Measurements from ENCODE around the gene TMUB1. TPM values are rescaled to one million over a fixed set of nuclear protein-coding genes. Genes with fewer than 3 reads are reported as not detected.

TMUB1 gene
- total and polyA plus RNA-seq, 5 experiments from 2014 or later, result 41.8 to 70.6 (median 45.6) TPM

DNA sequence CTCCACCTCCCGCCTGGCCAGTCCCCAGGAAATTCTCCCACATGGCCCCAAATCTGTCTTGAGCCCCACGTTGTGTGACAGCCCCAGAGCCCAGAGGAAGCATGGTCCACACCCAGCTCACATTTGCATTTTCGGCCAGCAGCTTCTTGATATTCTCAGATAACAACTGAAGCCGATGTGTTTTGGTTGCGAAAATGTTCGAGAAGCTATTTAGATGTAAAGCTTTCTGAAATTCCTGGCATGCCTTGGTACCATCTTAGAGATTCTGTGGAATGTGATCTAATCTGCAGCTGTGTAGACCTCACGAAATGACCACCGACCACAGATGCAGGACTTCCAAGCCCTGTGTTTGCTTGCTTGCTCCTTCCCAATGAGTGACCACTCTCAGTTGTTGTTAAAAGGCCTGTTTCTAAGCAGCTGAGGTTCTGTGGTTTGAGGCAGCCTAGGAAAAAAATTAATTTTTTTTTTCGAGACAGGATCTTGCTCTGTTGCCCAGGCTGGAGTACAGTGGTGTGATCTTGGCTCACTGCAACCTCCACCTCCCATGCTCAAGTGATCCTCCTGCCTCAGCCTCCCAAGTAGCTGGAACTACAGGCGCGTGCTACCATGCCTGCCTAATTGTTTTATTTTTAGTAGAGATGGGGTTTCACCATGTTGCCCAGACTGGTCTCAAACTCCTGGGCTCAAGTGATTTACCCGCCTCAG lies 15.1 kb downstream of the TMUB1 start:
- no peaks in the 10 kb centered on the region for H3K9me3 Mint-ChIP-seq
- H3K36me3 Mint-ChIP-seq, result peaks cover 0 to 59% (median 9%) of the 10 kb centered on the region in 3 donors
- POLR2A ChIA-PET, result interaction anchor here (1.4 kb wide), 1 partner anchor 21 kb away, joined by 3 read pairs; no protein-coding TSS in a partner anchor
- H3K27ac Mint-ChIP-seq, result no peak overlapping the region
- ATAC-seq (no peak), DNase-seq (no peak)
- no peaks in the 10 kb centered on the region for H3K27me3 Mint-ChIP-seq
- H3K4me3 Mint-ChIP-seq, result no peak overlapping the region
- H3K4me1 Mint-ChIP-seq, result peaks cover 0 to 2% (median 0%) of the 10 kb centered on the region in 4 donors

DNA sequence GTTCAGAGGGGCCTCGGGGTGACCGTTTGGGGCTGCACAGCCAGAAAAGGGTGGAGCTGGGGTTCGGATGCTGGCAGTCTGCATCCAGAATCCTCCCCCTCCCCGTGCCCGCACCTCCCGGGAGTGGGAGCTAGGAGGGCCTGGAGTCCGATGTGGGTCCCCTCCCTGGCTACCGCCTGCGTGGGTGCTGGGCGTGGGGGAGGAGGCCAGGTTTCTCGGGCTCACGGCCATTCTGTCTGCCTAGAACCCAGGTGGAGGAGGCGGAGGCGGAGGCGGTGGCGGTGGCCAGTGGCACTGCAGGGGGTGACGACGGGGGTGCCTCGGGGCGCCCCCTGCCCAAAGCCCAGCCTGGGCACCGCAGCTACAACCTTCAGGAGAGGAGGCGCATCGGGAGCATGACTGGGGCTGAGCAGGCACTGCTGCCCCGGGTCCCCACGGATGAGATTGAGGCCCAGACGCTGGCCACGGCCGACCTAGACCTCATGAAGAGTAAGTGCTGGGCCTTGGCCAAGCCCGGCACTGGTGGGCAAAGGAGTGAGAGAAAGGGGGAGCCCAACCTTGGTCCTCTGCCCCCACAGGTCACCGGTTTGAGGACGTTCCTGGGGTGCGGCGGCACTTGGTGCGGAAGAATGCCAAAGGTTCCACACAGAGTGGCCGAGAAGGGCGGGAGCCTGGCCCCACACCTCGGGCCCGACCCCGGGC lies 16.9 kb downstream of the TMUB1 start:
- POLR2A ChIA-PET, result interaction anchor here (1.0 to 1.4 kb wide), 2 partner anchors 20 to 39 kb away, joined by 3 read pairs; no protein-coding TSS in a partner anchor
- H3K27ac Mint-ChIP-seq, result no peak overlapping the region

DNA sequence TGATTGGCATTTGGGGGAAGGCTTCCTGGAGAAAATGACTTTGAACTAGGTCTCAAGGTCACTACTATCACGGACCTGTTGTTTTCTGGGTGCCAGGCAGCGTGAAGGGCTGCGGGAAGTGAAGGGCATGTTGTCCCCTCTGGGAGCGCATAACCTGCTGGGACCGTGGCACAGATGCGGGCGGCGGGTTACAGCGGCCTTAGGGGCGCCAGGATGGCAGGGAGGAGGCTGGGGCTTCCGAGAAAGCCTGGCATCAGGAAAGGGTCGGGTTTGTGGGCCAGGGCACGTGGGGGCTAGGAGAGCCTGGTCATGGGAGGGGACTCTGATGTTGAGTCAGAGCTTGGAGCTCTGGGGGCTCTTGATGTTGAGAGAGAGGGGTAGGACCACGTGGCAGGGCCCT lies 17.8 kb downstream of the TMUB1 start:
- no peak overlapping the region for H3K4me3 Mint-ChIP-seq
- ATAC-seq (no peak), DNase-seq (no peak)
- peaks cover 0 to 43% (median 6%) of the 10 kb centered on the region in 3 donors for H3K36me3 Mint-ChIP-seq
- POLR2A ChIA-PET, result interaction anchor here (1.0 kb wide), 1 partner anchor 40 kb away, joined by 3 read pairs; no protein-coding TSS in a partner anchor
- peak overlapping the region in 1 of 10 donors; percentile 46 for H3K27ac Mint-ChIP-seq
- no peaks in the 10 kb centered on the region for H3K27me3 Mint-ChIP-seq
- H3K4me1 Mint-ChIP-seq, result peaks cover 7 to 17% (median 12%) of the 10 kb centered on the region in 4 donors
- no peaks in the 10 kb centered on the region for H3K9me3 Mint-ChIP-seq

More for the DNA sequence above, 16.9 kb downstream of the TMUB1 start:
- Mint-ChIP-seq H3K27me3 (no peaks in the 10 kb centered on the region), H3K36me3 (peaks cover 0 to 46% (median 6%) of the 10 kb centered on the region in 3 donors), H3K4me1 (peaks cover 3 to 8% (median 5%) of the 10 kb centered on the region in 4 donors), H3K9me3 (no peaks in the 10 kb centered on the region), H3K4me3 (no peak overlapping the region)
- no peak for ATAC-seq
- DNase-seq, result no peak

- Mint-ChIP-seq H3K27me3 (no peaks in the 10 kb centered on the region), H3K4me1 (peaks cover 7 to 21% (median 17%) of the 10 kb centered on the region in 4 donors), H3K27ac (no peak overlapping the region), H3K36me3 (peaks cover 0 to 41% (median 6%) of the 10 kb centered on the region in 3 donors), H3K9me3 (no peaks in the 10 kb centered on the region), H3K4me3 (no peak overlapping the region)
- ATAC-seq (no peak), DNase-seq (no peak)
- POLR2A ChIA-PET, result no interaction called here
Observed at GRCh38 chr7:151064993-151065392, 18.3 kb downstream of the TMUB1 start.

DNA sequence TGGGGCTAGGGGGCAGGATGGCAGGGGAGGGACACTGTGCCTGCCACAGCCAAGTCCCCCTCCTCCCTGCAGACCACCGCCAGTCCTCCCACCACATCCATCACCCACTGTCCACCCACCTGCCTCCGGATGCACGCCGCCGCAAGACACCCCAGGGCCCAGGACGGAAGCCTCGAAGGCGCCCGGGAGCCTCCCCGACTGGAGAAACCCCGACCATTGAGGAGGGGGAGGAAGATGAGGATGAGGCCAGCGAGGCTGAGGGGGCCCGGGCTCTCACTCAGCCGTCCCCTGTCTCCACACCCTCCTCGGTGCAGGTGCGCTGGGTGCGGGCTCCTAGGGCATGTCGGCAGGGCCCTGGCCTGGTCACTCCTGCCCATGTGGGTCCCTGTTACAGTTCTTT lies 18.8 kb downstream of the TMUB1 start:
- DNase-seq (no peak), ATAC-seq (no peak)
- Mint-ChIP-seq H3K4me3 (no peak overlapping the region), H3K27ac (no peak overlapping the region), H3K36me3 (peaks cover 0 to 38% (median 4%) of the 10 kb centered on the region in 3 donors), H3K27me3 (no peaks in the 10 kb centered on the region), H3K9me3 (no peaks in the 10 kb centered on the region), H3K4me1 (peaks cover 7 to 22% (median 19%) of the 10 kb centered on the region in 4 donors)
- POLR2A ChIA-PET, result no interaction called here

DNA sequence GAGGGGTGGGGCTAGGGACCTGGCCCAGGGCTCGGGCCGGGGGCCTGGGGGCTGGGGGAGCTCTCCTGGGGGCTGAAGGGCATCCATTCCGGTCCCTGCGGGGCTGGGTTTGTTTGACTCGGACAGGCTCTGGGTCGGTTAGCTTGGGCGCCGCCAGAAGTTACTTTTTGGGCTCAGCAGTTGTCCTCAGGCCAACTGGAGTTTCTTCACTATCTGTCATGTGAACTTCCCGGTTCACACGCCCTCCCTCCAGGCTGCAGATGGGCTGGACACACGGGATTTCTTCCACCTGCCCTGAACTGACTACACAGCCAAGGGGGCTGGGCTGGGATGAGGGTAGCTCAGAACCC lies 20.1 kb downstream of the TMUB1 start:
- no peak for ATAC-seq
- no peak for DNase-seq
- no peak overlapping the region for H3K27ac Mint-ChIP-seq
- POLR2A ChIA-PET, result interaction anchor here (1.0 to 1.4 kb wide), 2 partner anchors 11 to 13 kb away, joined by 4 to 8 read pairs; no protein-coding TSS in a partner anchor
- H3K36me3 Mint-ChIP-seq, result peaks cover 0 to 28% (median 0%) of the 10 kb centered on the region in 3 donors
- no peak overlapping the region for H3K4me3 Mint-ChIP-seq
- no peaks in the 10 kb centered on the region for H3K27me3 Mint-ChIP-seq
- no peaks in the 10 kb centered on the region for H3K9me3 Mint-ChIP-seq
- H3K4me1 Mint-ChIP-seq, result peaks cover 11 to 31% (median 28%) of the 10 kb centered on the region in 4 donors

- Mint-ChIP-seq H3K36me3 (peaks cover 0 to 22% (median 0%) of the 10 kb centered on the region in 3 donors), H3K27me3 (no peaks in the 10 kb centered on the region), H3K9me3 (no peaks in the 10 kb centered on the region), H3K4me1 (peaks cover 11 to 36% (median 30%) of the 10 kb centered on the region in 4 donors), H3K4me3 (no peak overlapping the region), H3K27ac (no peak overlapping the region)
- DNase-seq, result no peak
- POLR2A ChIA-PET, result interaction anchor here (1.0 to 1.4 kb wide), 4 partner anchors 12 to 45 kb away, joined by 3 to 8 read pairs (median 4); partner anchors contain the start of gene ABCB8
- ATAC-seq, result no peak
Observed at GRCh38 chr7:151062399-151063211, 20.7 kb downstream of the TMUB1 start.

DNA sequence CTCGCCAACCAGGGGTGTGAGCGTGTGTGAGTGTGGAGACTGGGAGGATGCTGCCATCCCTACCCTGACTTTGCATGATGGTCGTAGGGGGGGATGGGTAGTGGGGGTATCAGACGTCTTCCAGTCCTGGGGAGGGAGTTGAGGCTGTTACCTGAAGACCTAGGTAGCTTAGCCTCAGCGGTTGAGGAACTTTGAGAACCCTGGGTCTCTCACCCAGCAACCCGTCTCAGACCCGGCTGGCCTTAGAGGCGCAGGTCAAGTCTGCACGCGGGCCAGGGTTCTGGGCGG lies 21.2 kb downstream of the TMUB1 start:
- no peak for ATAC-seq
- H3K9me3 Mint-ChIP-seq, result no peaks in the 10 kb centered on the region
- peak overlapping the region in 3 of 10 donors; percentile 4 to 82 (median 31) for H3K4me3 Mint-ChIP-seq
- H3K4me1 Mint-ChIP-seq, result peaks cover 16 to 41% (median 36%) of the 10 kb centered on the region in 4 donors
- DNase-seq, result no peak
- POLR2A ChIA-PET, result interaction anchor here (1.1 to 1.4 kb wide), 3 partner anchors 12 to 45 kb away, joined by 3 to 4 read pairs (median 4); partner anchors contain the start of gene ABCB8
- H3K36me3 Mint-ChIP-seq, result peaks cover 0 to 17% (median 0%) of the 10 kb centered on the region in 3 donors
- no peaks in the 10 kb centered on the region for H3K27me3 Mint-ChIP-seq
- peak overlapping the region in 2 of 10 donors; percentile 54 to 83 for H3K27ac Mint-ChIP-seq

GRCh38 chr7:151061213-151062110 lies 21.8 kb downstream of the TMUB1 start:
- peak overlapping the region in 7 of 10 donors; percentile 3 to 85 (median 63) for H3K27ac Mint-ChIP-seq
- POLR2A ChIA-PET, result interaction anchor here (1.1 to 5.2 kb wide), 5 partner anchors 13 to 44 kb away, joined by 3 to 42 read pairs (median 4); partner anchors contain the start of genes ABCB8 and FASTK
- peak overlapping the region in 9 of 10 donors; percentile 44 to 94 (median 75) for H3K4me3 Mint-ChIP-seq
- H3K9me3 Mint-ChIP-seq, result no peaks in the 10 kb centered on the region
- peaks cover 0 to 14% (median 0%) of the 10 kb centered on the region in 3 donors for H3K36me3 Mint-ChIP-seq
- no peak for DNase-seq
- H3K4me1 Mint-ChIP-seq, result peaks cover 17 to 47% (median 39%) of the 10 kb centered on the region in 4 donors
- no peak for ATAC-seq
- H3K27me3 Mint-ChIP-seq, result no peaks in the 10 kb centered on the region

DNA sequence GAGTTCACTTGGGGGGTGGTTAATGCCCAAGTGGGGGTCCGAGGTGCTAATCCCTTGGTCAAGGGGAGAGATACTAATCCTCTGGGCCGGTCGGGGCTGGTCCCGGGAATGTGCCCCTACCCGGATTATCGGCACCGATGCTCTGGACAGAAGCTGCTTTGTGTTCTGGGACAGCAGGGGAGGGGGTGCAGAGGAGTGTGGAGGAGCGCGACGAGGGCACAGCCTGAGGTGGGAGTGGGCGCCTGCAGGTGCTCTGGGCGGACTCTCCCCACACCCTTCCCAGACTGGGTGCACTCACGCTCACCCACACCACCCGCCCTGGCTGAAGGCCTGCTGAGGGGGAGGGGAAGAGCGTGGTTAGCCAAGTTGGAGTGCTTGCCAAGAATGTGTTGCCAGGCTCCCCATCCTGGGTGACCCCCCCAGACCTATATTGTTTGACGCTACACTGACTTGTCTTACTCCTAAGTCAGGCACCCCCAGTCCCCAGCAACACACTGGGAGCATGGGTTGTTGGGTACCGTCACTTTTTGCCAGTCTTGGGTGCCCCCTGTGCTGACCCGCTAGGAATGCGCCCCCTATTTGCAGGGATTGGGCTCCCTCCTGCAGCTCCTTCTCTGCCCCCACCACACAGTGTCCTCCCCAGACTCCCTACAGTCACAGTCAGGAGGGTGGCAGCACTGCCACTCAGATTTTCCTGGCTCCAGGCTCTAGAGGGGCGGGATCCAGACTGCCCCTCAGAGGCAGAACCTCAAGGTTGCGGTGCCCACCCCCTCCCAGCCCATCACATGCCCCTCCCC lies 22.7 kb downstream of the TMUB1 start:
- POLR2A ChIA-PET, result interaction anchor here (1.7 to 5.2 kb wide), 2 partner anchors 18 to 32 kb away, joined by 7 to 42 read pairs; partner anchors contain the start of genes ABCB8 and FASTK
- ATAC-seq, result no peak
- H3K9me3 Mint-ChIP-seq, result no peaks in the 10 kb centered on the region
- no peak for DNase-seq
- peak overlapping the region; percentile 80 to 97 (median 86) for H3K4me3 Mint-ChIP-seq
- H3K36me3 Mint-ChIP-seq, result peaks cover 0 to 14% (median 0%) of the 10 kb centered on the region in 3 donors
- no peaks in the 10 kb centered on the region for H3K27me3 Mint-ChIP-seq
- H3K4me1 Mint-ChIP-seq, result peaks cover 17 to 47% (median 41%) of the 10 kb centered on the region in 4 donors
- peak overlapping the region in 7 of 10 donors; percentile 60 to 85 (median 66) for H3K27ac Mint-ChIP-seq

DNA sequence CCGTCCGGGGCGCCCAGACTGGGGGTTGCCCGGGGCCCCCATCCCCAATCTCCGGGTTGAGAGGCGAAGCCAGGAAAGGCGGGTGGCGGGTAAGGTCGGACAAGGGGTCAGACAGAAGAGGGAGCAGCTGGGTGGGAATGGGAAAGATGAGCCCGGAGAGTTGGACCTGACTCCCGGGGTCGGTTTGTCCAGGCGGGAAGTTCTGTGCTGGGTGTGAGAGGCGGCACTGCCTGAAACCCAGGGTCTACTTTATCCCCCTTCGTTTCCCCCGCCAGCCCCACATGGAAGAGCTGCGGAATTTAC lies 23.2 kb downstream of the TMUB1 start:
- Mint-ChIP-seq H3K27me3 (no peaks in the 10 kb centered on the region), H3K4me1 (peaks cover 17 to 47% (median 41%) of the 10 kb centered on the region in 4 donors), H3K27ac (peak overlapping the region in 7 of 10 donors; percentile 15 to 74 (median 60)), H3K36me3 (peaks cover 0 to 9% (median 0%) of the 10 kb centered on the region in 3 donors), H3K9me3 (no peaks in the 10 kb centered on the region), H3K4me3 (peak overlapping the region; percentile 80 to 97 (median 86))
- ATAC-seq (no peak), DNase-seq (no peak)
- POLR2A ChIA-PET, result interaction anchor here (1.7 to 5.2 kb wide), 2 partner anchors 19 to 32 kb away, joined by 7 to 42 read pairs; partner anchors contain the start of genes ABCB8 and FASTK

Measured in naive thymus-derived CD8-positive, alpha-beta T cell (primary cell).